ENCODE results near the gene IQGAP2.

The IQGAP2 gene

GRCh38 chr5:76617229-76617628 is 214.1 kb downstream of the IQGAP2 start:
- no peak for DNase-seq

GRCh38 chr5:76617675-76618074 is 214.6 kb downstream of the IQGAP2 start:
- DNase-seq, result no peak

DNA sequence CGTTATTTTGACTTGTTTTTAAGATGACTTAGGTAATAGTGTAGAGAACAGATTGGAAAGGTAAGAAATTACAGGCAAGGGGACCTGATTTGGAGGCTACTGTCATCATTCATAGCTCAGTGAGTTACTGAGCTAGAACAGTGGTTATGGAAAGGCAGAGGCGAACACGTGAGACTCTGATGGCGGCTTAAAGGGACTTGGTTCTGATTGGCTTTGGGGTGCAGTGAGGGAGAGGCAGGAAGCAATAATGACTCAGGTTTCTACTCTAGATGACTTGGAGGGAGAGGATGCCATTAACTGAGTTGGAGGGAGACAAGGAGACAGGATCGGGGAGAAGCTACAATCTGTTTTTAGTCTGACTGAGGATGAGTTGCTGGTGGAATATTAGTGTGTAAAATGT is 217.1 kb downstream of the IQGAP2 start:
- DNase-seq, result no peak

- no peak for DNase-seq
Observed at GRCh38 chr5:76622076-76622475, 219.0 kb downstream of the IQGAP2 start.

GRCh38 chr5:76622973-76623596 is 220.0 kb downstream of the IQGAP2 start, which contains the start of gene F2RL2:
F2RL2 (minus strand) TSS chr5:76623403; CDS start chr5:76623230, 173 bp downstream.
- DNase-seq, result no peak

GRCh38 chr5:76625087-76625815 is 222.2 kb downstream of the IQGAP2 start:
- no peak for DNase-seq

DNA sequence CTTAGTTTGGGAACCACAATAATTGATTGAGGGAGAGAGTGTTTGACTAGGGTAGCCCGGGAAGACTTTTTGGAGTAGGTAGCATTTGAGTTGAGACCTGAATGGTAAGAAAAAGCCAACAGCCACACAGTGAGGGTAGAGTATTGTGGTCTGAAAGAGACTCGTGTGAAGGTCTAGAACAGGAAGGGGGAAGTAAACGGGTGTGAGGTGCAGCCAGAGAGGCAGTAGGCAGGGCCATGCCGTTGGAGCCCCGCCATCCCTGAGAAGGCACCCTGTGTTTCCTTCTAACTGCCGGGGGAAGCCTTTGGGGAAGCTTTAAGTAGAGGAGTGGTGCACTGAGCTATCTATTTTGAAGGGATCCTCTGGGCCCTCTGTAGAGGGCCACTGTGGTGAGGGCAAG is 223.7 kb downstream of the IQGAP2 start:
- no peak for DNase-seq

GRCh38 chr5:76634661-76635060 is 231.6 kb downstream of the IQGAP2 start:
- no peak for DNase-seq

DNA sequence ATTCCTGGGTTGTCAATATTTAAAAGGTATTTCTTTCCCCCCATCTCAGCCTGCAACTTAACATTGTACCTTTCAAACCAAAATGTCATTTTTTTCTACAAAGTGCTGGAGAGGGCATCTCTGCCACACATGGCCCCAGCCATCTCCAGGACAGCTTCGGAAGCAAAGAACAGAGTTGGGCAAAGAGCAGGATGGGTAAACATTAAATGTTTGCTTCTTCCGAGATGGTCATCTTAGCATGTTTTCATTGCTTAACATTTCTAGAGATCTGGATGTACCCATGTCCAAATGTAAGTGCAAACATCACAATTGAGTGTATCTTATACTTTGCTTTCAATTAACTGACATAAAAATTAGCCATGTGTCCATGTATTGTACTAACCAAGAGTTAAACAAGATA is 234.4 kb downstream of the IQGAP2 start:
- DNase-seq, result no peak

DNA sequence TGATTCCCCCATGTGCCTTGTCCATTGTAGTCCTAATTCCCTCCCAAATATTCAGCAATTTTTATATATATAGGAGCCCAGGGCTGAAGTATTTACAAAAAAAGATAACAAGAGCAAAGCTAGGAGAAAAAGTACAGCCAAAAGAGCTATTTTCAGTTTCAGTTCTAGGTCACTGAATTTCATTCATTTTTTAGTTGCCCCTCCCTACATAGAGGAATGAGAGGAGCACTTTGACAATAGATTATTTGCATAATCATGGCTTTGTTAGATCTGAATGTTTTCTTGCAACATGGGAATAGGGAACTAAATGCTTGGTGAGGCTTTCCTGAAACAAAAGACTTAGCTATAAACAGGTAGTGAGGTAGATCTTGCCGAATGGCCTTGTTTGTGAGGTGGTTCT is 235.4 kb downstream of the IQGAP2 start:
- DNase-seq, result no peak

- peak; percentile 68 for DNase-seq
Observed at GRCh38 chr5:76641514-76642120, 238.5 kb downstream of the IQGAP2 start.

- DNase-seq, result no peak
Observed at GRCh38 chr5:76642390-76643040, 239.4 kb downstream of the IQGAP2 start.

- no peak for DNase-seq
Observed at GRCh38 chr5:76643371-76643770, 240.3 kb downstream of the IQGAP2 start.

DNA sequence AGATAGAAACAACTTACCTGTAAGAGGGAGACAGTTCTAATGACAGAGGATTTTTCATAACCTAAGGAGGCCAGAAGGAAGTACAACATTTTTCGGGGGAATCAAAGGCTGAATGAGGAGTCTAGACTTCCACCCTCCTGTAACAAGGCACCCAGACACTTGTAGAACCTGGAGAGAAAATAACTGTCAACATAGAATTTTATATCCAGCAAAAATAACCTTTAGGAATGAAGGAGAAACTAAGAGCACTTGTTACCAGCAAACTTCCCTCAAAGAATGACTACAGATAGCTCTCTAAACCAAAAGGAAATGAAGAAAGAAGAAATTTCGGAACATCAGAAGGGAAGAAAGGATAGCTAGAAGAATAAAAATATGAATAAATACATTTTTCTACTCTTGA is 246.1 kb downstream of the IQGAP2 start:
- DNase-seq, result no peak

DNA sequence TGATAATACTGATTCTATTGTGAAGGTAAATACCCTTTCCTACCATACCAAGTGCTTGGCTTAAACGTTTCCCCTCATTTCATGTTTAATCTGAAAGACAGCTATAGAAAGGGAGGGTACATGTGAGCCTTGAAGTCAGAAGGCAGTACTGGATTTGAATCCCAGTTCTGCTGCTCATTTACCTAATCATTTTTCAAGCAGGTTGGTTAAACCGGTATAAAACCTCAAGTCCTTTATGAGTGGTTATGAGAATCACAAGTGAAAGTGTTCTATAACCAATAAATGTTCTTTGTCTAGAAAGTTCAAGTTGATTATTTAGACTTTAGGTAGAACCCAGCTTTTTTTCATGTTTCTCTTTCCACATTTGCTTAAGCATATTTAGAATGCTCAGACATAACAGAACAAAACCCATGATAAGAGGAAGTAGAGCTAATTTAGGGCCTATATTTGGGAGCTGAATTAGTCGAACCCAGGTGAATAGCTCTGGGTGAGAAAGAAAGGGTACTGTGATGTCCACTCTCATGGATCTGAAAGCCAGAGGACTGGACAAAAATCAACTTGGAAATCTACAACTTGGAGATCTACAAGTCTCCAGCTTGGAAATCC is 249.8 kb downstream of the IQGAP2 start:
- no peak for DNase-seq

GRCh38 chr5:76657091-76657490 is 254.0 kb downstream of the IQGAP2 start:
- no peak for DNase-seq

GRCh38 chr5:76657683-76658311 is 254.7 kb downstream of the IQGAP2 start:
- DNase-seq, result no peak

GRCh38 chr5:76660360-76660759 is 257.3 kb downstream of the IQGAP2 start:
- DNase-seq, result no peak

DNA sequence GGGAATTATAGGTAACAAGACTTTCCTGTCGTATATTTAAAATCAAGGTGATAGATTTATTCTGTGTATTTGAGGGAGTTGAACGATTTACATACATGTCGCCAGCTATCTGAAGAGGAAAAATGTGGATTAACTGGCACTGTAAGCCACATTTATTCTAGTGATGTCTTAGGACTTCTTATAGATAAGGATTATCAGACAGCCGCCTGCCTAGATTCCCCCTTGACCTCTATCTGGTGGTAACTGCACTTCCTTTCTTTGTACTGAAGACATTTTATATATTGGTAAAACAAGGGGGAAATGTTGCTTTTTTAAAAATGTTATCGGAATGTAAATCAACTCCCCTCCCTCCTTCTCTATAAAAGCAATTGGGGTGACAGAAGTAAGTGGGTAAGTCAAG is 259.4 kb downstream of the IQGAP2 start:
- no peak for DNase-seq

DNA sequence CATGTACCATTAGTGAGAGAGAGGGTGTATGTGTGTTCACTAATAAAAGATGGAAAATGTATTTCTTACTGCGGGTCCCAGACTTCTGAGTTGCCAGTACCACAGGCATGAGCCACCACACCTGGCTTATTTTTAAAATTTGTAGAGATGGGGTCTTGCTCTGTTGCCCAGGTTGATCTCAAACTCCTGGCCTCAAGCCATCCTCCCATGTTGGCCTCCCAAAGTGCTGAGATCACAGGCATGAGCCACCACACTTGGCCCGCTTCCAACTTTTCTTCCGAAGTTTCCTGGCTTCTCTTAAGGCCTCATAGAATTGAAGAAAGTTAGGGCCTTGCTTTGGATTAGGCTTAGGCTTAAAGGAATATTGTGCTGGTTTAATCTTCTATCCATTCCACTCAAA is 260.5 kb downstream of the IQGAP2 start:
- DNase-seq, result no peak

GRCh38 chr5:76664079-76664478 is 261.0 kb downstream of the IQGAP2 start:
- no peak for DNase-seq

- DNase-seq, result no peak
Observed at GRCh38 chr5:76667495-76667894, 264.4 kb downstream of the IQGAP2 start.

DNA sequence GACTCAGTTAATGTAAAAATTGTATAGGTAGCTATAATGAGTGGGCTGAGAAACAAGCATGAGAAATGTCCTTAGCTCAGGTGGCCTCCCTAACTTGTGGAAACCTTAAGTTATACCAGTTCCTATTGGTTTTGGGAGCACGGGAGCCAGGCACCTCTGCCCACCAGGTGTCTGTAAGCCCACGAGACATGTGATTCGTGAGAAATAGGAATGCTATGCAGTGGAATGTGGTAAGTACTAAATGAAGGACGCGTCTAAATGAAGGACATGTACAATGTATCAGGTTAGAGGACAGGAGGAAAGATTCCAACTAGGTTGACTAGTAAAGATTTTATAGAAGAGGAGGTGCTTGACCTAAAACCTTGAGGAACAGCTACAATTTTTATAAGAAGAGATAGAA is 266.2 kb downstream of the IQGAP2 start:
- DNase-seq, result no peak
